Heart left ventricle (tissue), 16 donors: Measurements from ENCODE around the gene EEF1E1. TPM values are rescaled to one million over a fixed set of nuclear protein-coding genes. Genes with fewer than 3 reads are reported as not detected.

Experiments
- ATAC-seq, 4 donors: fragments of 200-7000 bp; cut with Tn5 transposase; one replicate each; pipeline ENCODE4 v1.9.1; 2020 to 2022; ENCODE audit warnings: moderate library complexity in 4 of 4, mild to moderate bottlenecking in 3 of 4, moderate number of reproducible peaks in 1 of 4
- DNase-seq, 5 donors: peaks; one replicate each; pipeline ENCODE4 v3.0.0-alpha.2; 2020
- H3K27ac ChIP-seq, 12 donors: fragments of 200-600 bp; sonication (generic) in 4 of 12; one replicate each; pipeline versions ENCODE4 v1.5.0 to v1.8.0; 2016 to 2022; ENCODE audit warnings: mild to moderate bottlenecking in 2 of 12
- H3K27me3 ChIP-seq, 9 donors: fragments of 200-600 bp; sonication (generic) in 2 of 9; one replicate each; pipeline versions ENCODE4 v1.5.1 to v1.8.0; 2016 to 2022; ENCODE audit warnings: mild to moderate bottlenecking in 3 of 9
- H3K36me3 ChIP-seq, 9 donors: fragments of 200-600 bp; sonication (generic) in 2 of 9; one replicate each; pipeline versions ENCODE4 v1.5.0 to v1.8.0; 2018 to 2022; ENCODE audit warnings: mild to moderate bottlenecking in 2 of 9
- H3K4me1 ChIP-seq, 12 donors: fragments of 200-600 bp; sonication (generic) in 4 of 12; one replicate each; pipeline versions ENCODE4 v1.5.0 to v1.8.0; 2016 to 2022; ENCODE audit warnings: mild to moderate bottlenecking in 3 of 12
- H3K4me3 ChIP-seq, 12 donors: fragments of 200-600 bp; sonication (generic) in 4 of 12; one replicate each; pipeline versions ENCODE4 v1.5.0 to v1.8.0; 2017 to 2022; ENCODE audit warnings: mild to moderate bottlenecking in 9 of 12, moderate library complexity in 4 of 12
- H3K9me3 ChIP-seq, 12 donors: fragments of 200-600 bp; sonication (generic) in 4 of 12; one replicate each; pipeline versions ENCODE4 v1.5.0 to v1.8.0; 2016 to 2022; ENCODE audit warnings: mild to moderate bottlenecking in 1 of 12
- POLR2A ChIP-seq, 2 donors: fragments of 450-650 bp; IDR thresholded peaks; one replicate each; pipeline ENCODE4 v1.6.1; 2017; ENCODE audit warnings: antibody characterized with exemption in 2 of 2, mild to moderate bottlenecking in 2 of 2, moderate library complexity in 2 of 2
- WGBS, 4 donors: extraction: QIAGEN DNeasy Blood & Tissue Kit in 2 of 4; methylation state at CpG; one replicate each; pipeline versions ENCODE4 v1.1.5 to v1.1.7; 2013 to 2018; 5-methylcytosine and 5-hydroxymethylcytosine counted together
- intact Hi-C, 10 donors: fragments of 100-400 bp; cut with DNase I; formaldehyde crosslinking; loops; one replicate each; pipeline versions ENCODE4 v1.11.1 to v1.14.2; 2022
- polyA plus RNA-seq, 2 donors: library from polyadenylated mRNA; stranded (reverse); fragments of 200-250 nt; gene quantifications; one replicate each; pipeline ENCODE4 v1.2.3, GENCODE V29; 2013
- total RNA-seq, 9 donors: library from RNA; depleted of rRNA in 2 of 9; stranded (reverse); fragments of >200 nt in 2 of 9; fragmentation: NEBNext Ultra II Directional in 3 of 9; extraction: Animal tissue kit (Norgen Biotek cat#: 25700) in 3 of 9; gene quantifications; one replicate each; pipeline versions ENCODE4 v1.1.0 to v1.2.4, GENCODE V29; 2016 to 2023
- TF ChIP-seq, protein P1 (sequence below), 12 donors: fragments of 200-600 bp; sonication (generic) in 4 of 12; IDR thresholded peaks; one replicate each; pipeline versions ENCODE4 v1.5.0 to v1.8.0; 2018 to 2022; ENCODE audit warnings: antibody characterized with exemption in 12 of 12, mild to moderate bottlenecking in 5 of 12
- donor health status: ischemic (EF 13 %, LVEDD 7.1; RV severe dilation, severe dysfunction).
- donor health status: healthy with polysubstance abuse.
- donor health status: DM: no; HTN: yes; CAD: no.
- donor health status: DM: no; HTN: no; CAD: no.
- donor health status: ischemic (EF 25% LVEDD 6.9; RV normal size, moderate dysfunction).
- donor health status: ischemic (EF 25% LVEDD 5.7; RV mildly dilated, moderate dysfunction).
- donor health status: healthy.
- donor health status: DM: yes; HTN: yes; CAD: no.
- donor health status: ischemic (EF 35%, LVEDD 5.7; RV mildly dilated, moderate dysfunction).
- donor health status: nonischemic (EF 11% LVEDD 7.7; RV severe dilation, severe dysfunction).
- donor health status: DM: yes; HTN: yes; CAD: no.
- donor health status: PGD.
- donor health status: ischemic (EF 29% LVEDD 5.4; RV normal size, mild dysfunction).
- donor health status: nonischemic (EF 23%, LVEDD 6.1; RV moderate dilation, normal function).

Gene EEF1E1
- total and polyA plus RNA-seq, 11 donors: 10.3 to 50.1 (median 15.9) TPM

DNA sequence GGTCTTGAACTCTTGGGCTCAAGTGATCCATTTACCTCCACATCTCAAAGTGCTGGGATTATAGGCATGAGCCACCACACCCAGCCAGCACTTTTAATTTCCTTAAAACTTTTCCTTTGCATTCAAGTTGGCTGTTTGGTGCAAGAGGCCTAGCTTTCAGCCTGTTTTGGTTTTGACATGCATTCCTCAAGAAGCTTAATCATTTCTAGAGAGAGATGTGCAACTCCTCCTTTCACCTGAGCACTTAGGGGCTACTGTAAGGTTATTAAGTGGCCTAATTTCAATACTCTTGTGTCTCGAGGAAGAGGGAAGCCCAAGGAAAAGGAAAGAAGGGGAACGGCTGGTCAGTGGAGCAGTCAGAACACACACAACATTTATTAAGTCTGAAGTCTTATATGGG, 24.4 kb downstream of the EEF1E1 start:
- Histone ChIP-seq H3K4me3 (no peak overlapping the region), H3K9me3 (no peaks in the 10 kb centered on the region), H3K4me1 (peaks cover 0 to 30% (median 5%) of the 10 kb centered on the region in 12 donors), H3K36me3 (no peaks in the 10 kb centered on the region), H3K27ac (no peak overlapping the region), H3K27me3 (no peaks in the 10 kb centered on the region)
- no peak for ATAC-seq
- intact Hi-C loops: no loop called here
- DNase-seq: no peak
- TF ChIP-seq, protein P1, sequence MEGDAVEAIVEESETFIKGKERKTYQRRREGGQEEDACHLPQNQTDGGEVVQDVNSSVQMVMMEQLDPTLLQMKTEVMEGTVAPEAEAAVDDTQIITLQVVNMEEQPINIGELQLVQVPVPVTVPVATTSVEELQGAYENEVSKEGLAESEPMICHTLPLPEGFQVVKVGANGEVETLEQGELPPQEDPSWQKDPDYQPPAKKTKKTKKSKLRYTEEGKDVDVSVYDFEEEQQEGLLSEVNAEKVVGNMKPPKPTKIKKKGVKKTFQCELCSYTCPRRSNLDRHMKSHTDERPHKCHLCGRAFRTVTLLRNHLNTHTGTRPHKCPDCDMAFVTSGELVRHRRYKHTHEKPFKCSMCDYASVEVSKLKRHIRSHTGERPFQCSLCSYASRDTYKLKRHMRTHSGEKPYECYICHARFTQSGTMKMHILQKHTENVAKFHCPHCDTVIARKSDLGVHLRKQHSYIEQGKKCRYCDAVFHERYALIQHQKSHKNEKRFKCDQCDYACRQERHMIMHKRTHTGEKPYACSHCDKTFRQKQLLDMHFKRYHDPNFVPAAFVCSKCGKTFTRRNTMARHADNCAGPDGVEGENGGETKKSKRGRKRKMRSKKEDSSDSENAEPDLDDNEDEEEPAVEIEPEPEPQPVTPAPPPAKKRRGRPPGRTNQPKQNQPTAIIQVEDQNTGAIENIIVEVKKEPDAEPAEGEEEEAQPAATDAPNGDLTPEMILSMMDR (IDR thresholded peaks at IDR 0.05): no peak
- no peak for TF ChIP-seq POLR2A (IDR thresholded peaks at IDR 0.05)
- 87 to 98% (median 93%) methylated on average over 2 of the region's 2 CpGs for WGBS, 4 donors

DNA sequence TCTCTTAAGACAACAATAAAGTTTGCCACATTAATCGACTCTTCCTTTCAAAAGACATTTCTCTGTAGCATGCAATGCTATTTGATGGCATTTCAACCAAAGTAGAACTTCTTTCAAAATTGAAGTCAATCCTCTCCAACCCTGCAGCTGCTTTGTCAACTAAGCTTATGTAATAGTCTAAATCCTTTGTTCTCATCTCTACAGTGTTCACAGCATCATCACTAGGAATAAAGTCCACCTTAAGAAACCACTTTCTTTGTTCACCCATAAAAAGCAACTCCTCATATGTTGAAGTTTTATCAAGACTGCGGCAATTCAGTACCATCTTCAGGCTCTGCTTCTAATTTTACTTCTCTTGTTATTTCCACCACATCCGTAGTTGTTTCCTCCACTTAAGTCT, 26.6 kb downstream of the EEF1E1 start:
- Histone ChIP-seq H3K27ac (no peak overlapping the region), H3K4me3 (no peak overlapping the region), H3K36me3 (no peaks in the 10 kb centered on the region), H3K27me3 (no peaks in the 10 kb centered on the region), H3K4me1 (peaks cover 0 to 16% (median 0%) of the 10 kb centered on the region in 12 donors), H3K9me3 (no peaks in the 10 kb centered on the region)
- ATAC-seq: no peak
- DNase-seq: no peak
- no peak for TF ChIP-seq POLR2A (IDR thresholded peaks at IDR 0.05)
- TF ChIP-seq, protein P1 (IDR thresholded peaks at IDR 0.05): no peak
- 81 to 90% (median 88%) methylated on average over 3 of the region's 3 CpGs for WGBS, 4 donors
- intact Hi-C loops: no loop called here

DNA sequence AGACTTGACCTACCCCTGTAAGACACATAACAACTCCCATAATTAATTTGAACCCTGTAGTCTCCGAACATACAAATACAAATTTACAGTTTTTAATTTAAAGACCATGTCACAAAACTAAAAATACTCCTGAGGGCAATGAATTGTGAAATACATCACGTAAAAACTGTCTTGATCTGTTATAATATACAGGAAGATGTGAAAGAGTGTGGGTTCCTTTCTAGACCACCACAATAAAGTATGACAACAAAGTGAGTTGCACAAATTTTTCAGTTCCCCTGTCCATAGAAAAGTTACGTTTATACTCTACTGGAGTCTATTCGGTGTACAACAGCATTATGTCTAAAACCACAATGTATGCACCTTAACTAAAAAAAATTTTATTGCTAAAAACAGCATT, 27.2 kb downstream of the EEF1E1 start:
- H3K4me3 ChIP-seq: no peak overlapping the region
- no peak for DNase-seq
- no peaks in the 10 kb centered on the region for H3K27me3 ChIP-seq
- H3K9me3 ChIP-seq: no peaks in the 10 kb centered on the region
- no peak overlapping the region for H3K27ac ChIP-seq
- 90 to 93% (median 91%) methylated on average over 4 of the region's 4 CpGs for WGBS, 4 donors
- peaks cover 0 to 13% (median 0%) of the 10 kb centered on the region in 12 donors for H3K4me1 ChIP-seq
- no peaks in the 10 kb centered on the region for H3K36me3 ChIP-seq
- ATAC-seq: no peak
- TF ChIP-seq POLR2A (IDR thresholded peaks at IDR 0.05): no peak
- TF ChIP-seq, protein P1 (IDR thresholded peaks at IDR 0.05): no peak
- intact Hi-C loops: no loop called here

DNA sequence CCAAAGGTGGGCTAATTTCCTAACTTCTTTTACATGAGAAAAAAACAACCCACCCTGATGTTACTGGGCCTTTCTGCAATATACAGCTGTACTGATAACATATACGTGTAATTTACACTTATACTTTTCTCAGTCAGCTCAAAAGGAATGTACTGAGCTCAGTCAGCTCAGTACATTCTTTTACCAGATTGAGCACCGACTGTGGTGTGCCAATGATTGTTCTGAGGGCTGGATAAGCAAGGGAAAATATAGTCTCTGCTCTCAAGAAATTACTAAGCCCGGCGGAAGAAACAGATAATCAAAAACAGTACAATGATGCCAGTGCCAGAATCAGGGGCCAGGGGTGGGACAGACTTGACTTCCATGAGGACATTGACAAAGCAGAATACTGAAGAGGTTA, 28.1 kb downstream of the EEF1E1 start:
- ATAC-seq (peak; percentile 65 to 83 (median 70)), DNase-seq (no peak)
- H3K27ac ChIP-seq: peak overlapping the region in 2 of 12 donors; percentile 4 to 12
- H3K36me3 ChIP-seq: no peaks in the 10 kb centered on the region
- H3K9me3 ChIP-seq: no peaks in the 10 kb centered on the region
- intact Hi-C loops: no loop called here
- no peak overlapping the region for H3K4me3 ChIP-seq
- TF ChIP-seq POLR2A (IDR thresholded peaks at IDR 0.05): no peak
- TF ChIP-seq, protein P1 (IDR thresholded peaks at IDR 0.05): no peak
- 31 to 57% (median 39%) methylated on average over 4 of the region's 4 CpGs for WGBS, 4 donors
- H3K27me3 ChIP-seq: no peaks in the 10 kb centered on the region
- H3K4me1 ChIP-seq: peaks cover 0 to 13% (median 0%) of the 10 kb centered on the region in 12 donors
